SK-N-MC (cell line): Measurements from ENCODE around the gene CXADR.

Experiments used
- EZH2 ChIP-seq: fragments of 200-600 bp; sonication (generic); IDR thresholded peaks from one replicate; pipeline ENCODE4 v1.6.1; 2017; ENCODE audit warnings: antibody characterized with exemption
- POLR2AphosphoS5 ChIP-seq: IDR thresholded peaks from 2 replicates; pipeline ENCODE4 v1.6.1; 2012; ENCODE audit warnings: mild to moderate bottlenecking, low read depth, low read length, borderline replicate concordance

GRCh38 chr21:17610911-17611310, 98.1 kb downstream of the CXADR start:
- no peak for TF ChIP-seq EZH2
- TF ChIP-seq POLR2AphosphoS5, result no peak
